KMS-11 (cell line): ENCODE measurements around the gene DTD1.

Experiments
- H2AFZ ChIP-seq: fragments of 200-600 bp; sonication (generic); 2 replicates; pipeline ENCODE4 v1.6.1; 2016; ENCODE audit warnings: antibody characterized with exemption, mixed run types, low read depth
- H3K27ac ChIP-seq: fragments of 200-600 bp; sonication (generic); 2 replicates; pipeline ENCODE4 v1.6.1; 2016; ENCODE audit warnings: mild to moderate bottlenecking, mixed run types
- H3K27me3 ChIP-seq: fragments of 200-600 bp; sonication (generic); 2 replicates; pipeline ENCODE4 v1.6.1; 2017; ENCODE audit warnings: mild to moderate bottlenecking, low read depth, mixed run types, moderate library complexity; ENCODE audit not compliant: insufficient read depth
- H3K36me3 ChIP-seq: fragments of 200-600 bp; sonication (generic); 2 replicates; pipeline ENCODE4 v1.6.1; 2017; ENCODE audit warnings: mild to moderate bottlenecking, mixed run types; ENCODE audit not compliant: insufficient read depth
- H3K4me1 ChIP-seq: fragments of 200-600 bp; sonication (generic); 2 replicates; pipeline ENCODE4 v1.6.1; 2016; ENCODE audit warnings: mild to moderate bottlenecking, low read depth, mixed run types; ENCODE audit not compliant: poor library complexity, severe bottlenecking
- H3K4me2 ChIP-seq: fragments of 200-600 bp; sonication (generic); 2 replicates; pipeline ENCODE4 v1.7.0; 2016; ENCODE audit warnings: mild to moderate bottlenecking, mixed run types
- H3K4me3 ChIP-seq: fragments of 200-600 bp; sonication (generic); IDR thresholded peaks from 2 replicates; pipeline ENCODE4 v1.6.1; 2017; ENCODE audit warnings: low read depth, low read length, mixed read lengths; ENCODE audit not compliant: insufficient read depth
- H3K79me2 ChIP-seq: fragments of 200-600 bp; sonication (generic); 2 replicates; pipeline ENCODE4 v1.6.1; 2016; ENCODE audit warnings: low read depth, mixed run types; ENCODE audit not compliant: insufficient read depth
- H3K9ac ChIP-seq: fragments of 200-600 bp; sonication (generic); 2 replicates; pipeline ENCODE4 v1.6.1; 2016; ENCODE audit warnings: mild to moderate bottlenecking, mixed run types
- H4K20me1 ChIP-seq: fragments of 200-600 bp; sonication (generic); 2 replicates; pipeline ENCODE4 v1.6.1; 2016; ENCODE audit warnings: mild to moderate bottlenecking, mixed run types; ENCODE audit not compliant: insufficient read depth
- TF ChIP-seq, protein P1 (sequence below): fragments of 200-600 bp; sonication (generic); conservative IDR thresholded peaks from 2 replicates; pipeline ENCODE4 v1.6.1; 2017; ENCODE audit warnings: low read depth, mild to moderate bottlenecking, antibody characterized with exemption, low read length, moderate library complexity, mixed read lengths

DTD1 gene

GRCh38 chr20:18662279-18663040 is 74.6 kb downstream of the DTD1 start:
- TF ChIP-seq, protein P1, sequence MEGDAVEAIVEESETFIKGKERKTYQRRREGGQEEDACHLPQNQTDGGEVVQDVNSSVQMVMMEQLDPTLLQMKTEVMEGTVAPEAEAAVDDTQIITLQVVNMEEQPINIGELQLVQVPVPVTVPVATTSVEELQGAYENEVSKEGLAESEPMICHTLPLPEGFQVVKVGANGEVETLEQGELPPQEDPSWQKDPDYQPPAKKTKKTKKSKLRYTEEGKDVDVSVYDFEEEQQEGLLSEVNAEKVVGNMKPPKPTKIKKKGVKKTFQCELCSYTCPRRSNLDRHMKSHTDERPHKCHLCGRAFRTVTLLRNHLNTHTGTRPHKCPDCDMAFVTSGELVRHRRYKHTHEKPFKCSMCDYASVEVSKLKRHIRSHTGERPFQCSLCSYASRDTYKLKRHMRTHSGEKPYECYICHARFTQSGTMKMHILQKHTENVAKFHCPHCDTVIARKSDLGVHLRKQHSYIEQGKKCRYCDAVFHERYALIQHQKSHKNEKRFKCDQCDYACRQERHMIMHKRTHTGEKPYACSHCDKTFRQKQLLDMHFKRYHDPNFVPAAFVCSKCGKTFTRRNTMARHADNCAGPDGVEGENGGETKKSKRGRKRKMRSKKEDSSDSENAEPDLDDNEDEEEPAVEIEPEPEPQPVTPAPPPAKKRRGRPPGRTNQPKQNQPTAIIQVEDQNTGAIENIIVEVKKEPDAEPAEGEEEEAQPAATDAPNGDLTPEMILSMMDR = no peak
- H3K4me1 ChIP-seq = no peaks in the 10 kb centered on the region

DNA sequence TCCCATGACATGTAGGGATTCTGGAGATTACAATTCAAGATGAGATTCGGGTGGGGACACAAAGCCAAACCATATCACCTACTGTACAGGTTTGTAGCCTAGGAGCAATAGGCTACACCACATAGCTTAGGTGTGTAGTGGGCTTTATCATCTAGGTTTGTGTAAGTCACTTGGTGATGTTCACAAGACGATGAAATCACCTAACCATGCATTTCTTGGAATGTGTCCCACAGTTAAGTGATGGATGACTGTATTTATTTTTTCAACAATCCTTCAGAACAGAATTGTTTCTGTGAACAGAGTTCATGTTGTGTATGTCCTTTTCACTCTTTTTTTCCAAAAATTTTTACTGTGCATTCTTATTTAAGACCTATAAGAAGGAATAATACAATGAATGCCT is 76.1 kb downstream of the DTD1 start:
- H3K4me3 ChIP-seq = no peak overlapping the region
- H3K27me3 ChIP-seq = no peaks in the 10 kb centered on the region
- no peaks in the 10 kb centered on the region for H4K20me1 ChIP-seq
- H3K27ac ChIP-seq = no peak overlapping the region
- H3K4me1 ChIP-seq = no peaks in the 10 kb centered on the region
- H3K4me2 ChIP-seq = no peak overlapping the region
- TF ChIP-seq, protein P1 = no peak
- H3K9ac ChIP-seq = no peak overlapping the region
- no peak overlapping the region for H2AFZ ChIP-seq
- no peaks in the 10 kb centered on the region for H3K36me3 ChIP-seq
- H3K79me2 ChIP-seq = no peaks in the 10 kb centered on the region

More at GRCh38 chr20:18662279-18663040, 74.6 kb downstream of the DTD1 start:
- H3K4me3 ChIP-seq = no peak overlapping the region
- H3K79me2 ChIP-seq = no peaks in the 10 kb centered on the region
- no peak overlapping the region for H3K4me2 ChIP-seq
- no peaks in the 10 kb centered on the region for H3K36me3 ChIP-seq
- H3K27ac ChIP-seq = no peak overlapping the region
- H3K9ac ChIP-seq = no peak overlapping the region
- no peak overlapping the region for H2AFZ ChIP-seq
- H3K27me3 ChIP-seq = no peaks in the 10 kb centered on the region
- H4K20me1 ChIP-seq = no peaks in the 10 kb centered on the region

DNA sequence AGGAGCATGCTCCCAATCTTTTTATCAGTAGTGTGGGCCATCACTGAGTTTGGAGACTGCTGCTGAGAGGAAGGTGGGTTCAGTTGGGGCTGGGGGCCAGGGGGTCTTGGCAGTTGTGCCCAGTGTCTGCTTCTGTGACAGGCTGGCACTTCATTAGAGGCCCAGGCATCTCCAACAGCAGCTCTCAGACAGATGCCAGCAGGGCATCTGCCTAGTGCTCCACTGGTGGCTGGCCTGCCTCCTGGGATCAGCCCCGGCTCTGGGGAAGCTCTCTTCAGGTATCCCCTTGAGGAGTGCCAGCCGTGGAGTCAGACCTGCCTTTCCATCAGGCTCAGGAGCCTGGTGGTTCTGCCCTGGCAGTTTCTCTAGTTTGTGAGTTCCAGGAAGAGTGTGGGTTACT is 77.3 kb downstream of the DTD1 start:
- TF ChIP-seq, protein P1 = no peak
- Histone ChIP-seq H3K27me3 (no peaks in the 10 kb centered on the region), H3K4me3 (no peak overlapping the region), H3K79me2 (no peaks in the 10 kb centered on the region), H3K4me2 (no peak overlapping the region), H3K27ac (no peak overlapping the region), H3K9ac (no peak overlapping the region), H3K4me1 (no peaks in the 10 kb centered on the region), H4K20me1 (no peaks in the 10 kb centered on the region), H2AFZ (no peak overlapping the region), H3K36me3 (no peaks in the 10 kb centered on the region)

- no peak overlapping the region for H2AFZ ChIP-seq
- no peak overlapping the region for H3K4me3 ChIP-seq
- no peak overlapping the region for H3K9ac ChIP-seq
- H3K27ac ChIP-seq = no peak overlapping the region
- no peaks in the 10 kb centered on the region for H3K27me3 ChIP-seq
- no peaks in the 10 kb centered on the region for H3K79me2 ChIP-seq
- TF ChIP-seq, protein P1 = no peak
- no peaks in the 10 kb centered on the region for H3K4me1 ChIP-seq
- no peaks in the 10 kb centered on the region for H4K20me1 ChIP-seq
- no peak overlapping the region for H3K4me2 ChIP-seq
- H3K36me3 ChIP-seq = no peaks in the 10 kb centered on the region
These were observed 79.1 kb downstream of the DTD1 start for GRCh38 chr20:18666803-18667415.
